ENCODE results near the gene MOV10L1. TPM values are rescaled to one million over a fixed set of nuclear protein-coding genes. Genes with fewer than 3 reads are reported as not detected.

The MOV10L1 gene
- total RNA-seq, 1 experiment from 2014 or later = 0.26 TPM

GRCh38 chr22:50138041-50138440, 48.2 kb downstream of the MOV10L1 start:
- no peak overlapping the region for H3K27ac ChIP-seq (ENCODE audit: low read length)
- no peaks in the 10 kb centered on the region for H3K9me2 ChIP-seq (replicated peaks; ENCODE audit: low read length)
- TF ChIP-seq EZH2phosphoT487 (IDR thresholded peaks at IDR 0.05; ENCODE audit: borderline replicate concordance, low read length) (no peak), EZH2 (IDR thresholded peaks at IDR 0.05; ENCODE audit: low read length, unreplicated experiment) (no peak), CTCF (conservative IDR thresholded peaks at IDR 0.05; ENCODE audit: low read depth, low read length) (no peak)
- H3K4me2 ChIP-seq (ENCODE audit: low read length) = no peak overlapping the region
- no peaks in the 10 kb centered on the region for H3K27me3 ChIP-seq (ENCODE audit: low read length)
- no peaks in the 10 kb centered on the region for H3K79me2 ChIP-seq (ENCODE audit: low read length)
- H3K9me3 ChIP-seq (ENCODE audit: low read length) = no peaks in the 10 kb centered on the region
- BruUV-seq (replicated peaks) = no TSS peak
- ChIA-PET POLR2A (ENCODE audit: unreplicated experiment) (no interaction called here), CTCF (no interaction called here)
- intact Hi-C loops (cut with micrococcal nuclease) = no loop called here
- H3K36me3 ChIP-seq (ENCODE audit: low read depth, low read length) = no peaks in the 10 kb centered on the region
- H3K4me1 ChIP-seq (ENCODE audit: insufficient read depth, low read length) = no peaks in the 10 kb centered on the region; the same call in 1 of the 2 replicates
- H4K20me1 ChIP-seq (ENCODE audit: low read length) = no peaks in the 10 kb centered on the region
- H3K4me3 ChIP-seq (ENCODE audit: low read length) = no peak overlapping the region
- no peak for DNase-seq
- no peaks in the 10 kb centered on the region for H3F3A ChIP-seq (ENCODE audit: low read length, unreplicated experiment)
- no peak for ATAC-seq
- H2AFZ ChIP-seq (ENCODE audit: low read length) = no peak overlapping the region
- H3K9ac ChIP-seq (ENCODE audit: low read length) = no peak overlapping the region

GRCh38 chr22:50138988-50139387, 49.2 kb downstream of the MOV10L1 start:
- Histone ChIP-seq H3K27me3 (ENCODE audit: low read length) (no peaks in the 10 kb centered on the region), H3K9me2 (replicated peaks; ENCODE audit: low read length) (no peaks in the 10 kb centered on the region), H3K4me2 (ENCODE audit: low read length) (no peak overlapping the region), H3K36me3 (ENCODE audit: low read depth, low read length) (no peaks in the 10 kb centered on the region), H3F3A (ENCODE audit: low read length, unreplicated experiment) (no peaks in the 10 kb centered on the region), H3K27ac (ENCODE audit: low read length) (no peak overlapping the region), H3K79me2 (ENCODE audit: low read length) (no peaks in the 10 kb centered on the region), H2AFZ (ENCODE audit: low read length) (no peak overlapping the region), H3K9ac (ENCODE audit: low read length) (no peak overlapping the region), H4K20me1 (ENCODE audit: low read length) (no peaks in the 10 kb centered on the region), H3K9me3 (ENCODE audit: low read length) (no peaks in the 10 kb centered on the region), H3K4me3 (ENCODE audit: low read length) (no peak overlapping the region), H3K4me1 (ENCODE audit: insufficient read depth, low read length) (no peaks in the 10 kb centered on the region; the same call in 1 of the 2 replicates)
- DNase-seq (no peak), ATAC-seq (no peak)
- no TSS peak for BruUV-seq (replicated peaks)
- ChIA-PET CTCF (no interaction called here), POLR2A (ENCODE audit: unreplicated experiment) (no interaction called here)
- no peak for TF ChIP-seq CTCF (conservative IDR thresholded peaks at IDR 0.05; ENCODE audit: low read depth, low read length)
- TF ChIP-seq EZH2 (IDR thresholded peaks at IDR 0.05; ENCODE audit: low read length, unreplicated experiment) = no peak
- TF ChIP-seq EZH2phosphoT487 (IDR thresholded peaks at IDR 0.05; ENCODE audit: borderline replicate concordance, low read length) = no peak
- intact Hi-C loops (cut with micrococcal nuclease) = no loop called here

GRCh38 chr22:50139843-50140415, 50.1 kb downstream of the MOV10L1 start:
- Histone ChIP-seq H3K4me3 (ENCODE audit: low read length) (no peak overlapping the region), H4K20me1 (ENCODE audit: low read length) (no peaks in the 10 kb centered on the region), H3K4me2 (ENCODE audit: low read length) (0 out of 2 replicates have a peak overlapping the region, but pooled peaks have one; percentile 16), H3K36me3 (ENCODE audit: low read depth, low read length) (no peaks in the 10 kb centered on the region), H3K9me3 (ENCODE audit: low read length) (no peaks in the 10 kb centered on the region), H3K4me1 (ENCODE audit: insufficient read depth, low read length) (no peaks in the 10 kb centered on the region; the same call in 1 of the 2 replicates), H3K9me2 (replicated peaks; ENCODE audit: low read length) (no peaks in the 10 kb centered on the region), H3F3A (ENCODE audit: low read length, unreplicated experiment) (no peaks in the 10 kb centered on the region), H3K79me2 (ENCODE audit: low read length) (no peaks in the 10 kb centered on the region), H2AFZ (ENCODE audit: low read length) (no peak overlapping the region), H3K27me3 (ENCODE audit: low read length) (no peaks in the 10 kb centered on the region), H3K27ac (ENCODE audit: low read length) (no peak overlapping the region), H3K9ac (ENCODE audit: low read length) (no peak overlapping the region)
- ATAC-seq (peak; percentile 58), DNase-seq (peak; percentile 35)
- CTCF ChIA-PET = no interaction called here
- POLR2A ChIA-PET (ENCODE audit: unreplicated experiment) = no interaction called here
- intact Hi-C loops (cut with micrococcal nuclease) = loop anchor here (5.0 kb wide), 1 partner anchor 208 kb away; no protein-coding TSS in a partner anchor
- TF ChIP-seq CTCF (conservative IDR thresholded peaks at IDR 0.05; ENCODE audit: low read depth, low read length) (no peak), EZH2phosphoT487 (IDR thresholded peaks at IDR 0.05; ENCODE audit: borderline replicate concordance, low read length) (no peak), EZH2 (IDR thresholded peaks at IDR 0.05; ENCODE audit: low read length, unreplicated experiment) (no peak)
- BruUV-seq (replicated peaks) = no TSS peak
